ENCODE data around the gene NOL11.

DNA sequence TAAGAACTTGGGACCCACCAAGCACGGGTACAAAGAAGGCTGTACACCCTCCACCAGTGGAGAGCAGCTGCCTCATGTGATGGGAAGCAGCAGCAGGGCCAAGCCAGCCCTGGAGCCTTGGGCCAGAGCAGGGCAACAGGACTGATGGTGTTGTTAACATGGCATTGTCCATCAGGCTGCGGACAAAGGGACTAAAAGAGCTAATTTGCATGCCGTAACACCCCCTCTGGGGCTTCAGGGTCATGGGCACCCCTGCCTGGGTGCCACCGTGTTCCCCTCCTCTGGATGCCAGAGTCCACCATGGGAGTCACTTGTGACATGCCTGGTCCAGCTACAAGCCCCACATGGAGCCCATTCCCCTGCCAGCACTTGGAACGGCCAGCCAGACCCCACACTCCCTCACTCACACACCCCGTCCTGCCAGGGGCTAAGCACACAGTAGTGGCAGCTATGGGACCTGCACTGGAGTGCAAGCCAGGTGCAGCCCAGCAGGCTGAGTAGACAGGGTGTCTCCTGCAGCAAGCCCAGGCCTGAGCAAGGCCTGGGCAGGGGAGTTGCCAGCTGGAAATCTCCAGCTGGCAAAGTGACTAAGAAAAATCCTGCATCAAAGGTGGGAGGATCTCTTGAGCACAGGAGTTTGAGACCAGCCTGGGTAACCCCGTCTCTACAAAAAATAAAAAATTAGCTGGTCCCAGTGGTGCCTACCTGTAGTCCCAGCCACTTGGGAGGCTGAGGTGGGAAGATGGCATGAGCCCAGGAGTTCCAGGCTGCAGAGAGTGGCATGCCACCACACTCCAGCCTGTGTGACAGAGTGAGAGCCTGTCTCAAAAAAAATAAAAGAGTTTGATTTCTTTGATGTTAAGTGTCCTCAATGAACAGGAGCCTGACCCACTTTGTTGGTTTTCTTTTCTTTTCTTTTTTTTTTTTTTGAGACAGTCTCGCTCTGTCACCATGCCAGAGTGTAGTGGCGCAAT lies 33.7 kb downstream of the NOL11 start:
- no peak for TF ChIP-seq CTCF (IDR thresholded peaks at IDR 0.05; ENCODE audit: low read depth, low read length, poor library complexity, severe bottlenecking)
- TF ChIP-seq EZH2phosphoT487 (IDR thresholded peaks at IDR 0.05; ENCODE audit: borderline replicate concordance, low read length) = no peak

Measured in DOHH2 (cell line).